ENCODE results near the gene RMDN2. TPM values are rescaled to one million over a fixed set of nuclear protein-coding genes. Genes with fewer than 3 reads are reported as not detected.

RMDN2 gene
- total RNA-seq, 1 donor from 2014 or later, result 9.0 TPM

- no peak overlapping the region for H3K4me3 Mint-ChIP-seq
- H3K4me1 Mint-ChIP-seq, result peaks cover 2% of the 10 kb centered on the region
- no peak overlapping the region for H3K27ac Mint-ChIP-seq
- no peak for DNase-seq (ENCODE audit: low spot score in 2 of 2, unreplicated experiment in 2 of 2)
- H3K9me3 Mint-ChIP-seq, result no peaks in the 10 kb centered on the region
- H3K27me3 Mint-ChIP-seq (ENCODE audit: low read depth), result no peaks in the 10 kb centered on the region
- TF ChIP-seq CTCF (IDR thresholded peaks at IDR 0.05; ENCODE audit: unreplicated experiment), result no peak
- no peaks in the 10 kb centered on the region for H3K36me3 Mint-ChIP-seq
These were observed 51.3 kb downstream of the RMDN2 start for GRCh38 chr2:37976411-37976810.

GRCh38 chr2:37982147-37982582 is 57.1 kb downstream of the RMDN2 start:
- no peak overlapping the region for H3K27ac Mint-ChIP-seq
- H3K4me1 Mint-ChIP-seq, result peaks cover 4% of the 10 kb centered on the region
- peak overlapping the region; percentile 15 for H3K4me3 Mint-ChIP-seq
- no peaks in the 10 kb centered on the region for H3K27me3 Mint-ChIP-seq (ENCODE audit: low read depth)
- DNase-seq (ENCODE audit: low spot score in 2 of 2, unreplicated experiment in 2 of 2), result peak; percentile 36 to 81
- H3K9me3 Mint-ChIP-seq, result peaks cover 6% of the 10 kb centered on the region
- peaks cover 8% of the 10 kb centered on the region for H3K36me3 Mint-ChIP-seq
- TF ChIP-seq CTCF (IDR thresholded peaks at IDR 0.05; ENCODE audit: unreplicated experiment), result peak; percentile 98

- no peak overlapping the region for H3K4me3 Mint-ChIP-seq
- H3K27ac Mint-ChIP-seq, result no peak overlapping the region
- peaks cover 12% of the 10 kb centered on the region for H3K36me3 Mint-ChIP-seq
- TF ChIP-seq CTCF (IDR thresholded peaks at IDR 0.05; ENCODE audit: unreplicated experiment), result no peak
- peaks cover 10% of the 10 kb centered on the region for H3K9me3 Mint-ChIP-seq
- H3K4me1 Mint-ChIP-seq, result peaks cover 4% of the 10 kb centered on the region
- H3K27me3 Mint-ChIP-seq (ENCODE audit: low read depth), result no peaks in the 10 kb centered on the region
- no peak for DNase-seq (ENCODE audit: low spot score in 2 of 2, unreplicated experiment in 2 of 2)
These were observed 57.8 kb downstream of the RMDN2 start for GRCh38 chr2:37982847-37983246.

GRCh38 chr2:37983719-37984118 is 58.6 kb downstream of the RMDN2 start:
- H3K4me3 Mint-ChIP-seq, result no peak overlapping the region
- H3K9me3 Mint-ChIP-seq, result peaks cover 10% of the 10 kb centered on the region
- TF ChIP-seq CTCF (IDR thresholded peaks at IDR 0.05; ENCODE audit: unreplicated experiment), result no peak
- H3K4me1 Mint-ChIP-seq, result peaks cover 4% of the 10 kb centered on the region
- no peak overlapping the region for H3K27ac Mint-ChIP-seq
- DNase-seq (ENCODE audit: low spot score in 2 of 2, unreplicated experiment in 2 of 2), result no peak
- no peaks in the 10 kb centered on the region for H3K27me3 Mint-ChIP-seq (ENCODE audit: low read depth)
- peaks cover 12% of the 10 kb centered on the region for H3K36me3 Mint-ChIP-seq

- H3K9me3 Mint-ChIP-seq, result peaks cover 10% of the 10 kb centered on the region
- peaks cover 12% of the 10 kb centered on the region for H3K36me3 Mint-ChIP-seq
- no peak for DNase-seq (ENCODE audit: low spot score in 2 of 2, unreplicated experiment in 2 of 2)
- H3K27ac Mint-ChIP-seq, result no peak overlapping the region
- no peaks in the 10 kb centered on the region for H3K27me3 Mint-ChIP-seq (ENCODE audit: low read depth)
- TF ChIP-seq CTCF (IDR thresholded peaks at IDR 0.05; ENCODE audit: unreplicated experiment), result no peak
- H3K4me1 Mint-ChIP-seq, result peaks cover 4% of the 10 kb centered on the region
- no peak overlapping the region for H3K4me3 Mint-ChIP-seq
These were observed 59.1 kb downstream of the RMDN2 start for GRCh38 chr2:37984176-37984575.

GRCh38 chr2:37984589-37984988 is 59.5 kb downstream of the RMDN2 start:
- no peak for TF ChIP-seq CTCF (IDR thresholded peaks at IDR 0.05; ENCODE audit: unreplicated experiment)
- no peak for DNase-seq (ENCODE audit: low spot score in 2 of 2, unreplicated experiment in 2 of 2)
- Mint-ChIP-seq H3K4me3 (no peak overlapping the region), H3K27ac (no peak overlapping the region), H3K36me3 (peaks cover 12% of the 10 kb centered on the region), H3K9me3 (peaks cover 10% of the 10 kb centered on the region), H3K4me1 (peaks cover 4% of the 10 kb centered on the region), H3K27me3 (ENCODE audit: low read depth) (no peaks in the 10 kb centered on the region)

All from mesothelial cell of epicardium (in vitro differentiated cells).